GM12874 (cell line): ENCODE results near the gene NAPG.

ENCODE experiments used
- TF ChIP-seq, protein P1 (sequence below): IDR thresholded peaks from 2 replicates; pipeline ENCODE4 v1.5.1; 2011; ENCODE audit warnings: low read depth, mild to moderate bottlenecking, control low read depth, low read length, moderate library complexity; ENCODE audit not compliant: insufficient read depth

The NAPG gene

DNA sequence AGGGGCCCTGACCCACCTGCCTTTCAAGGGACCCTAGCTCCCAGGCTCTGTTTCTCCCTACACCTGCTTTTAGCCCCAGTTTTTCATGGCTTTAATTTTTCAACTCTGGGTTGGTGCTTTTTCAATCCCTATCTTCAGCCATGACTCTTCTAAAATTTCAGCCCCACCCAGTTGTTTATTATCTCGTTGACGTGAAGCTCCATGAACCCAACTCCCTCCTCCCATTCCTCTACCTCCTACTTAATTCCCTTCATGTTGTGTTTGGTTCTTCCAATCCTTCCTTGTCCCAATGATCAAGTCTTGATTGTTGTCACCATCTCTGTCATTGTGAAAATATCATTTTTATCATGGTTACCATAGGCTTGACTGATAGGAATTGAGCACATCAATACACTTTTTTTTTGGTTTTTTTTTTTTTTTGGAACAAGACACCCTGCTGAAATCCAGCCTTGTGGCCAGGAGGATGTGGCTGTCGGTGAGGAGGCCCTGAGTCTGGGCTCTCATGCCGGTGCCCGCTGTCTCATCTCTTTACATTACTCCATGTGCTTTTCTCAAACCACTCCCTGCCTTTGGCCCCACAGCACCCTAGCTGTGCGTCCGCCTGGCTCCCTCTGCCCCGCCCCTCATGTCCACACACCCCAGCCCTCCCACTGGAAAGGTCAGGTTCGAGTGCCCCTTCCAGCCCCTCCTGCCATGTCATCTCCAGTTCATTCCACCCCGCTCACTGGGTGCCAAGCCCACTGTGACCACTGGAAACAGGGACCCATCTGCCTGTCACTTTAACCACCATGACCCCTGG lies 39.3 kb downstream of the NAPG start:
- TF ChIP-seq, protein P1, sequence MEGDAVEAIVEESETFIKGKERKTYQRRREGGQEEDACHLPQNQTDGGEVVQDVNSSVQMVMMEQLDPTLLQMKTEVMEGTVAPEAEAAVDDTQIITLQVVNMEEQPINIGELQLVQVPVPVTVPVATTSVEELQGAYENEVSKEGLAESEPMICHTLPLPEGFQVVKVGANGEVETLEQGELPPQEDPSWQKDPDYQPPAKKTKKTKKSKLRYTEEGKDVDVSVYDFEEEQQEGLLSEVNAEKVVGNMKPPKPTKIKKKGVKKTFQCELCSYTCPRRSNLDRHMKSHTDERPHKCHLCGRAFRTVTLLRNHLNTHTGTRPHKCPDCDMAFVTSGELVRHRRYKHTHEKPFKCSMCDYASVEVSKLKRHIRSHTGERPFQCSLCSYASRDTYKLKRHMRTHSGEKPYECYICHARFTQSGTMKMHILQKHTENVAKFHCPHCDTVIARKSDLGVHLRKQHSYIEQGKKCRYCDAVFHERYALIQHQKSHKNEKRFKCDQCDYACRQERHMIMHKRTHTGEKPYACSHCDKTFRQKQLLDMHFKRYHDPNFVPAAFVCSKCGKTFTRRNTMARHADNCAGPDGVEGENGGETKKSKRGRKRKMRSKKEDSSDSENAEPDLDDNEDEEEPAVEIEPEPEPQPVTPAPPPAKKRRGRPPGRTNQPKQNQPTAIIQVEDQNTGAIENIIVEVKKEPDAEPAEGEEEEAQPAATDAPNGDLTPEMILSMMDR, result no peak

DNA sequence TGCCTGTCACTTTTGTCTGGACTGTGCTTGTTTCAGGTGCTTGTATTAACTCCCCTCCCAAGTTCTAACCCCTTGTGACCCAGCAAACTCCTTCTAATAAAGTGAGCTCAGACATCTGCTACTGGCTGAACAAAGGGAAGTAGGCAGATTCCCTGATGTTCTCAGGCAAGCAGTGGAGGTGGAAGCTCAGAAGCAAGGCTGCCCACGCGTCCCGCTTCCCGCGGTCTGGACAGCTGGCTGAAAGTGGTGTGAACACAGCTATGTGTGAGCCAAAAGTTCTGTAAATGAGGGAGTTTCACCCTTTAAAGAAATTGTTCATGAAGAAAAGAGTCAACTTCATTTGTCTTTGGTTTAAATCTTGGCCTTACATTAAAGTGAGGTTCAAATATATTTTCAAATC lies 40.0 kb downstream of the NAPG start:
- TF ChIP-seq, protein P1, result no peak

DNA sequence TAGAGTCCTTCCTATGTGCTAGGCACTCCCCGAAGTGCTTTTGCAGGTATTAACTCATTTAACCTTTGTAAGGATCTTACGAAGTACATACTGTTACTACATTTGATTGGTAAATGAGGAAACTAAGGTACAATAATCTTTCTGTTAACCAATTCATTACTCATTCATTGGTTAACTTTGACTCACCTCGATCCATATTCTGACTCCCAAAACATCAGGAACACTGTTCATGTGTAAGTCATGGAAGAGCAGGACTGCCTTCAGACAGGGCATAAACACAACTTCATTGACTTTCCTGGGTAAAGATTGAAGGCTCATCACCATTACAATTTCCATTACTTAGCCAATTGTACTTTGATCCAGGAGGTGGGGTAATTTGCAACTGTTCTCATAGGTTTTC lies 40.6 kb downstream of the NAPG start:
- TF ChIP-seq, protein P1, result no peak

DNA sequence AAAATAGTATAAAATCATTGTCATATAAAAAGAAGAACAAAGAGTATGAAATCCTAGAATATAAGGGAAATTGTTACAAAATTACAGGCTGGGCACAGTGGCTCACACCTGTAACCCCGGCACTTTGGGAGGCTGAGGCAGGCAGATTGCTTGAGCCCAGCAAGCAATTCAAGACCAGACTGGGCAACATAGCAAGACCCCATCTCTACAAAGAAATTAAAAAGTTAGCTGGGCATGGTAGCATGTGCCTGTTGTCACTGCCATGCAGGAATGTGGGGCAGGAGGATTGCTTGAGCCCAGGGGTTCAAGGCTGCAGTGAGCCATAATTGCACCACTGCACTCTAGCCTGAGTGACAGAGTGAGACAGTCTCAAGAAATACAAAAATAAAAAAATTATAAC lies 44.8 kb downstream of the NAPG start:
- TF ChIP-seq, protein P1, result no peak

DNA sequence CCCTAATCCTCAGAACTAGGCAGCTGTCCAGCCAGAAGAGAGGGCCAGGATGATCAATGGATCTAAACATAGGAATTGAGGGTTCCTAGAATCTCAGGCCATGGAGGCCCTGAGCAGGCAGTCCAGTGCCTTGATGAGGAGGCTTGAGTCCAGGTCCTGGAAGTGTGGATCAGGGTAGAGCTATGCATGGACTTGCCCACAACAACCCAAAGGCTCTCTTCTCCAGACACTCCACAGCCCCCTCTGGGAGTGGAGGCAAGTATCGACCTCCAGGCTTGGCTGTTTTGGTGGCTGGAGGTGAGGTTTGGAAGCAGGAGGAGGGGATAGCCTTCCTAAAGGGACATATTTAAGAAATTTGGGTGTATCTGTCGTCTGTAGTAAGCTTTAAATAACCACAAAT lies 45.7 kb downstream of the NAPG start:
- TF ChIP-seq, protein P1, result no peak

DNA sequence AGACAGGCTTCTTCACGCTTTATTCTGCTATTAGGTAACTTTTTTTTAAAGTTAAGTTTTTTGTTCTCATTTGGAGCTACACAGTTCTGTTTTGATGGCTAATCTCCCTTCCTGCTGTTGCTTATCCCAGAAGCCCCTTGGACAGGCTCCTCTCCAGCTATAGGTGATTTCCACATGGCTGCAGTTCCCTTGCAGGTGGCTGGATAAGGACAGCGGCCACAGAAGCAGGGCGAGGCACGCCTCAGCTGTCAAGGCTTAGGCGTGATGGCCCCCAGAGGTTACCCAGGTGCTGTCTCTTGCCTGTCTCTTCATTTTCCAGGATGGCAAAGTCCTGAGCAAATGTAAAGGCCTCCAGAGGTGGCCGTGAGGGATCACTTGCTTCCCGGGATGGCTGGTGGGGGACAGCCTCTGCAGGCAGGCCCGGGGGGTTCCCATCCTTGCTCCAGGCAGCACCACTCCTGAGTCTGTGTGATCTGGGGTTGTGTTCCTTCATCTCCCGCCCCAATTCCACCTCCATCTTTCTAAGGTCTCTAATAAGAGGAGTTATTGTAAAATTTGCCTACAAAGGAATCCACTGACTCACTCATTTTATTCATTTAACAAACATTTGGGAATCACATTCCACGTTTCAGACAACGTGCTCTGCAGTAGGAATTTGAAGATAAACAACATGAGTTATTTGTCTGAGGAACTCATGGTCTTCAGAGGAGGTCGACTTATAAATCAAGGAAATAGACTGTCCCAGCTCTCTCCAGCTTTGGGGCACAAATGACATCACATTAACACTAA lies 53.4 kb downstream of the NAPG start:
- TF ChIP-seq, protein P1, result no peak

DNA sequence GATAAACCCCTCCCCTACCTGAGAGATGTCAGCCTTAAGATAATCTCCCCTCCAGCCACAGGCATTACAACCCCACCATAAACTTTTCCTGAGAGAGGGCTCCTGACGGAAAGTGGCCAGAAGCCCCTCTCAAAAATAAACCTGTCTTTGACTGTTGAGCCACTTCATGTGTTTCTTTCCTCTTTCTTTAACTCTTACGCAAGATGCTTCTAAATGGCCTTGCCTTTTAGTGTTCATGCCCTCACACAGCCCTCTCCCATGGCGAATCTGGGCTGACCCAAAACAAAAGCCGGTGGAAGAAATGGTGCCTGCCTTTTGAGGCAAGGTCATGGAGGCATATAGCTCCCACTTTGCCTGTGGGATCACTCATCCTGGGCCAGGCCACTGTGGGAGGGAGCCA lies 54.4 kb downstream of the NAPG start:
- TF ChIP-seq, protein P1, result no peak
